Vagina (tissue), 2 donors: ENCODE data around the gene MMP11.

ENCODE experiments used
- POLR2A ChIP-seq, 2 donors: fragments of 450-650 bp; IDR thresholded peaks; one replicate each; pipeline ENCODE4 v1.6.1; 2017; ENCODE audit warnings: antibody characterized with exemption in 2 of 2, mild to moderate bottlenecking in 2 of 2, moderate library complexity in 2 of 2
- POLR2AphosphoS5 ChIP-seq, 2 donors: sonication (generic); formaldehyde crosslinking; IDR thresholded peaks; one replicate each; pipeline ENCODE4 v1.9.0; 2017; ENCODE audit warnings: antibody characterized with exemption in 2 of 2, mild to moderate bottlenecking in 2 of 2, low read depth in 1 of 2; ENCODE audit not compliant: insufficient read depth in 1 of 2
- TF ChIP-seq, protein P1 (sequence below), 3 experiments: fragments of 450-650 bp in 2 of 3; fragments of 200-600 bp in 1 of 3; sonication (generic) in 1 of 3; IDR thresholded peaks; one replicate each; pipeline ENCODE4 v1.5.1; 2017 to 2019; ENCODE audit warnings: antibody characterized with exemption in 3 of 3, mild to moderate bottlenecking in 2 of 3, moderate library complexity in 2 of 3

DNA sequence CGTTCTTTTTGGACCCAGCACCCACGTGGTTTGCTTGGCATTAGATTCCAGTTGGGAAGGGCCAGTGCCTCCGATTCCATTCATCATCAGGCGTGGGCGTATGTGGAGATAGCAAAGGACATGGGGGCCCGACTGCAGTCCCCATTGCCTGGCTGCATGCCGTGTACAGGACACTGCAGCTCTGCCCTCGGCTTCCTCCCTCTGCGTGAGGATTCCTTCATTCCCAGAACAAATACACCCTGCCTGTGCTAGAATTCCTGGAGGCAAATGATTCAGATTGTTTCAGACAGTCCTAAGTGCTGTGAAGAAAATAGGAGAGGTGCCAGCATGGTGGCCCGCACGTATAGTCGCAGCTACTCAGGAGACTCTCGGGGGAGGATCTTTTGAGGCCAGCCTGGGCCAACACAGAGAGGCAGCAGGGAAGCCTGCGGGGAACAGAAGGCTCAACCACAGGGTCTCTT, 50.7 kb downstream of the MMP11 start:
- TF ChIP-seq, protein P1, sequence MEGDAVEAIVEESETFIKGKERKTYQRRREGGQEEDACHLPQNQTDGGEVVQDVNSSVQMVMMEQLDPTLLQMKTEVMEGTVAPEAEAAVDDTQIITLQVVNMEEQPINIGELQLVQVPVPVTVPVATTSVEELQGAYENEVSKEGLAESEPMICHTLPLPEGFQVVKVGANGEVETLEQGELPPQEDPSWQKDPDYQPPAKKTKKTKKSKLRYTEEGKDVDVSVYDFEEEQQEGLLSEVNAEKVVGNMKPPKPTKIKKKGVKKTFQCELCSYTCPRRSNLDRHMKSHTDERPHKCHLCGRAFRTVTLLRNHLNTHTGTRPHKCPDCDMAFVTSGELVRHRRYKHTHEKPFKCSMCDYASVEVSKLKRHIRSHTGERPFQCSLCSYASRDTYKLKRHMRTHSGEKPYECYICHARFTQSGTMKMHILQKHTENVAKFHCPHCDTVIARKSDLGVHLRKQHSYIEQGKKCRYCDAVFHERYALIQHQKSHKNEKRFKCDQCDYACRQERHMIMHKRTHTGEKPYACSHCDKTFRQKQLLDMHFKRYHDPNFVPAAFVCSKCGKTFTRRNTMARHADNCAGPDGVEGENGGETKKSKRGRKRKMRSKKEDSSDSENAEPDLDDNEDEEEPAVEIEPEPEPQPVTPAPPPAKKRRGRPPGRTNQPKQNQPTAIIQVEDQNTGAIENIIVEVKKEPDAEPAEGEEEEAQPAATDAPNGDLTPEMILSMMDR (IDR thresholded peaks at IDR 0.05) = no peak
- no peak for TF ChIP-seq POLR2A (IDR thresholded peaks at IDR 0.05)
- no peak for TF ChIP-seq POLR2AphosphoS5 (IDR thresholded peaks at IDR 0.05; ENCODE audit: insufficient read depth in 1 of 2, low read depth in 1 of 2)
